Activated CD8-positive, alpha-beta T cell treated with anti-CD3 and anti-CD28 coated beads for 36 hours (primary cell): Measurements from ENCODE around the gene CLDN17. TPM values are rescaled to one million over a fixed set of nuclear protein-coding genes. Genes with fewer than 3 reads are reported as not detected.
A peak's percentile ranks its signal among the peaks of the same experiment; 100 is the strongest.

Source experiments
- ATAC-seq: fragments of 200-7000 bp; cut with Tn5 transposase; one replicate; pipeline ENCODE4 v1.10.0; 2021; ENCODE audit warnings: mild to moderate bottlenecking, moderate library complexity
- CTCF ChIA-PET: fragments of 350-600 bp; sonication (Branson Sonifier 250); formaldehyde crosslinking; loops from one replicate; lab custom pipeline; 2021; ENCODE audit warnings: antibody characterized with exemption; lab: Charles Lee
- POLR2A ChIA-PET: fragments of 350-600 bp; sonication (Branson Sonifier 250); formaldehyde crosslinking; loops from one replicate; lab custom pipeline; 2021; ENCODE audit warnings: antibody characterized with exemption; lab: Charles Lee
- DNase-seq: peaks from one replicate; pipeline ENCODE4 v3.0.0-alpha.2; 2020
- H3K27ac Mint-ChIP-seq: one replicate; pipeline ENCODE4 v1.8.0; 2021; ENCODE audit warnings: mild to moderate bottlenecking, mixed read lengths
- H3K27me3 Mint-ChIP-seq: one replicate; pipeline ENCODE4 v1.8.0; 2021; ENCODE audit warnings: mixed read lengths
- H3K36me3 Mint-ChIP-seq: one replicate; pipeline ENCODE4 v1.8.0; 2021; ENCODE audit warnings: low read depth, mixed read lengths
- H3K4me1 Mint-ChIP-seq: one replicate; pipeline ENCODE4 v1.8.0; 2021; ENCODE audit warnings: low read depth, mixed read lengths
- H3K4me3 Mint-ChIP-seq: one replicate; pipeline ENCODE4 v1.8.0; 2021; ENCODE audit warnings: mild to moderate bottlenecking, moderate library complexity, mixed read lengths
- H3K9me3 Mint-ChIP-seq: one replicate; pipeline ENCODE4 v1.8.0; 2021; ENCODE audit warnings: mixed read lengths
- CTCF ChIP-seq: fragments of 200-600 bp; IDR thresholded peaks from one replicate; pipeline ENCODE4 v1.8.0; 2022; ENCODE audit warnings: antibody characterized with exemption, mild to moderate bottlenecking
- intact Hi-C: fragments of 100-400 bp; cut with micrococcal nuclease; formaldehyde crosslinking; loops from one replicate; pipeline ENCODE4 v1.10.0; 2022
- total RNA-seq, 2 experiments: library from RNA; stranded (reverse); gene quantifications; one replicate each; pipeline ENCODE4 v1.2.3, GENCODE V29; 2021

The CLDN17 gene
- total RNA-seq, 2 experiments from 2014 or later: not detected

- ChIA-PET CTCF (no interaction called here), POLR2A (no interaction called here)
- ATAC-seq (no peak), DNase-seq (no peak)
- no peak overlapping the region for H3K27ac Mint-ChIP-seq
- TF ChIP-seq CTCF: no peak
- H3K4me3 Mint-ChIP-seq: no peak overlapping the region
- H3K9me3 Mint-ChIP-seq: no peaks in the 10 kb centered on the region
- H3K27me3 Mint-ChIP-seq: no peaks in the 10 kb centered on the region
- H3K36me3 Mint-ChIP-seq: no peaks in the 10 kb centered on the region
- intact Hi-C loops: no loop called here
- H3K4me1 Mint-ChIP-seq: no peaks in the 10 kb centered on the region
Measured at GRCh38 chr21:30206551-30207251, 40.1 kb upstream of the CLDN17 start.

DNA sequence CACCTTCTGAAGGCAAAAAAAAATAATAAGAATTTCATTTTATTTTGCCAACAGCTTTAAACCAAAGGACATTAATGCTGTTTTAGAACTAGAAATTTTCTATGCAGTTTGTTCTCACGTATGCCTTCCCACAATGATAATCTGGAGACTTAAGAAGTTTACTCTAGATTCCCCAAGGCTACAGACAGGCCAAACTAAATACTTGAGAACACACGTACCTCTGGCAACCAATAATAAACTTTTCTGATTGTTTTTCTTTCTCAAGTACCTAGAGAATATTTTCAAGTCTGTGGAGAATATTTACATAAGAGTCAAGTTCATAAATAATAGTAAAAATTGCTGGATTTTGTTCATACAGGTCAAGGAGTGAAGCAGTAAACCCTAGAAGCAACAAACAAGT lies 33.4 kb upstream of the CLDN17 start:
- Mint-ChIP-seq H3K9me3 (no peaks in the 10 kb centered on the region), H3K4me3 (no peak overlapping the region), H3K27me3 (no peaks in the 10 kb centered on the region), H3K27ac (no peak overlapping the region), H3K36me3 (no peaks in the 10 kb centered on the region), H3K4me1 (no peaks in the 10 kb centered on the region)
- intact Hi-C loops: loop anchor here (10.0 kb wide), 1 partner anchor 155 kb away; no protein-coding TSS in a partner anchor
- POLR2A ChIA-PET: no interaction called here
- CTCF ChIA-PET: no interaction called here
- no peak for TF ChIP-seq CTCF
- ATAC-seq: no peak
- DNase-seq: no peak

- peak; percentile 58 for TF ChIP-seq CTCF
- DNase-seq: peak; percentile 10
- ChIA-PET CTCF (interaction anchor here (0.6 to 1.8 kb wide), 5 partner anchors 25 to 307 kb away, joined by 3 to 7 read pairs (median 3); no protein-coding TSS in a partner anchor), POLR2A (no interaction called here)
- H3K27me3 Mint-ChIP-seq: no peaks in the 10 kb centered on the region
- no peaks in the 10 kb centered on the region for H3K9me3 Mint-ChIP-seq
- H3K27ac Mint-ChIP-seq: no peak overlapping the region
- ATAC-seq: no peak
- no peak overlapping the region for H3K4me3 Mint-ChIP-seq
- intact Hi-C loops: loop anchor here (10.0 kb wide), 1 partner anchor 150 kb away; no protein-coding TSS in a partner anchor
- H3K4me1 Mint-ChIP-seq: no peaks in the 10 kb centered on the region
- H3K36me3 Mint-ChIP-seq: no peaks in the 10 kb centered on the region
Measured at GRCh38 chr21:30194701-30195299, 28.2 kb upstream of the CLDN17 start.

DNA sequence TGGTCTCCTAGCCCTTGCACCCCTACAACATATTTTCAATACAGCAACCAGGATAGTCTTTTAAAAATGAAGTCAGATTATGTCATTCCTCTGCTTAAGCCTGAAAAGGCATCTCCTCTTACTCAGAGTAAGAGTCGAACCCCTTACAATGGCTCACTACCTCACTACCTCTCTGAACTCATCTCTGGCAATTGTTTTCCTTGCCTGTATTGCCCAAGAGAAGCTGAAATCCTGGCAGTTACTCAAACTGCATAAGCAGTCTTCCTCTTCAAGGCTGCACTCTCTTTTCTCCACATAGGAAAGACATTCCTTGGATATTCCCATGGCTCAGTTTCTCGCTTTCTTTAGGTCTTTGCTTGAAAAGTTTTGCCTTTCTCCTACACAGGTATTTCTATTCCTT lies 26.6 kb upstream of the CLDN17 start:
- ATAC-seq (no peak), DNase-seq (no peak)
- H3K9me3 Mint-ChIP-seq: no peaks in the 10 kb centered on the region
- POLR2A ChIA-PET: no interaction called here
- TF ChIP-seq CTCF: no peak
- CTCF ChIA-PET: no interaction called here
- intact Hi-C loops: loop anchor here (10.0 kb wide), 1 partner anchor 148 kb away; no protein-coding TSS in a partner anchor
- H3K36me3 Mint-ChIP-seq: no peaks in the 10 kb centered on the region
- no peaks in the 10 kb centered on the region for H3K4me1 Mint-ChIP-seq
- no peaks in the 10 kb centered on the region for H3K27me3 Mint-ChIP-seq
- H3K27ac Mint-ChIP-seq: no peak overlapping the region
- H3K4me3 Mint-ChIP-seq: no peak overlapping the region

GRCh38 chr21:30190554-30190953 lies 23.9 kb upstream of the CLDN17 start:
- Mint-ChIP-seq H3K4me1 (no peaks in the 10 kb centered on the region), H3K9me3 (no peaks in the 10 kb centered on the region), H3K27ac (no peak overlapping the region), H3K36me3 (no peaks in the 10 kb centered on the region), H3K4me3 (no peak overlapping the region), H3K27me3 (no peaks in the 10 kb centered on the region)
- ATAC-seq: no peak
- CTCF ChIA-PET: no interaction called here
- no peak for TF ChIP-seq CTCF
- intact Hi-C loops: loop anchor here (10.0 kb wide), 1 partner anchor 146 kb away; no protein-coding TSS in a partner anchor
- DNase-seq: no peak
- POLR2A ChIA-PET: no interaction called here
